ENCODE results near the gene SAP130. TPM values are rescaled to one million over a fixed set of nuclear protein-coding genes. Genes with fewer than 3 reads are reported as not detected.

Gene SAP130
- total and polyA plus RNA-seq, 2 of the 4 experiments (the other 2 are of a cell fraction) = 6.1 to 17.1 TPM

DNA sequence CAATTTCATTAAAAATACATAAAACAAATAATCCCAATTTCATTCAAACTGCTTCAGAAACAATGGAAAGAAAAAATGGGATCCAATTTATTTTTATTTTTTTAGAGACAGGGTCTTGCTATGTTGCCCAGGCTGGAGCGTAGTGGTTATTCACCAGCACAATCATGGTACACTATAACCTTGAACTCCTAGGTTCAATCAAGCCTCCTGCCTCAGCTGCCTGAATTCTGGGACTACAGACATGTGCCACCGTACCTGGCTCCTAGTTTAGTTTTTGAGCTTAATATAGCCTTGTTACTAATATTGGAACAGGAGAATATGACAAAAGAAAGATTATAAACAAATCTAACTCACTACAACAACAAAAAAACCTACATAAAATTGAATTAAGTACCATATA, 34.2 kb downstream of the SAP130 start:
- Histone ChIP-seq H3K14ac (replicated peaks; ENCODE audit: low read depth, low read length) (no peak overlapping the region), H2BK20ac (ENCODE audit: low read depth, low read length) (no peak overlapping the region), H2AFZ (replicated peaks; ENCODE audit: low read length, poor library complexity) (no peak overlapping the region), H3K9me1 (ENCODE audit: insufficient read depth, low read length) (peaks cover 3% of the 10 kb centered on the region; the same call in 1 of the 2 replicates), H3K18ac (ENCODE audit: low read depth, low read length) (no peak overlapping the region), H3K4ac (ENCODE audit: low read depth, low read length) (no peak overlapping the region), H3K4me3 (ENCODE audit: insufficient read depth, low read depth, low read length) (no peak overlapping the region), H3K79me1 (ENCODE audit: low read depth in 1 of 2, low read length in 2 of 2) (peaks cover 0 to 4% of the 10 kb centered on the region in 2 experiments; a peak in 1 of 4 replicates), H4K20me1 (ENCODE audit: insufficient read depth, low read length) (no peaks in the 10 kb centered on the region), H4K91ac (ENCODE audit: insufficient read depth, low read depth, low read length) (no peak overlapping the region), H3K4me2 (ENCODE audit: low read depth, low read length) (no peak overlapping the region), H3K9me3 (ENCODE audit: control insufficient read depth, insufficient read depth, low read length) (no peaks in the 10 kb centered on the region), H3K9ac (ENCODE audit: low read depth, low read length) (no peak overlapping the region), H3K36me3 (ENCODE audit: control insufficient read depth, insufficient read depth, low read length) (peaks cover 28% of the 10 kb centered on the region), H2BK5ac (ENCODE audit: low read depth, low read length, poor library complexity, severe bottlenecking) (no peak overlapping the region), H2AK9ac (replicated peaks; ENCODE audit: low read depth, low read length, poor library complexity) (no peak overlapping the region), H3K23ac (ENCODE audit: low read depth, low read length) (no peak overlapping the region), H2BK15ac (ENCODE audit: low read depth, low read length) (no peak overlapping the region), H2AK5ac (ENCODE audit: low read depth, low read length) (no peak overlapping the region), H4K5ac (ENCODE audit: low read depth, low read length) (no peak overlapping the region), H4K8ac (ENCODE audit: low read depth in 2 of 2, low read length in 2 of 2) (no peak overlapping the region), H3K27ac (ENCODE audit: insufficient read depth, low read length) (no peak overlapping the region), H3K56ac (ENCODE audit: extremely low read depth, insufficient read depth, low read length) (no peak overlapping the region), H3K4me1 (ENCODE audit: control insufficient read depth, insufficient read depth, low read length) (no peaks in the 10 kb centered on the region), H3K27me3 (ENCODE audit: control insufficient read depth, insufficient read depth, low read length) (no peaks in the 10 kb centered on the region), H2BK120ac (ENCODE audit: low read depth, low read length) (no peak overlapping the region)
- intact Hi-C loops (cut with micrococcal nuclease) = no loop called here
- DNase-seq (no peak), ATAC-seq (ENCODE audit: low read depth) (no peak)
- dilution Hi-C loops (cut with HindIII; ENCODE audit: low sequenced_read_pairs, unreplicated experiment) = no loop called here
- ChIA-PET POLR2A (ENCODE audit: unreplicated experiment) (no interaction called here), CTCF (no interaction called here)
- BruUV-seq (replicated peaks) = no TSS peak
- in situ Hi-C loops (cut with MboI; ENCODE audit: low sequenced_read_pairs) = loop anchor here (25.0 kb wide), 1 partner anchor 706 kb away; the partner anchor contains the start of gene ERCC3
- TF ChIP-seq RAD21 (IDR thresholded peaks at IDR 0.05; ENCODE audit: low read length) = no peak
- no peak for TF ChIP-seq NFE2L2 (IDR thresholded peaks at IDR 0.05; ENCODE audit: low read depth, low read length)
- no peak for TF ChIP-seq FOS (IDR thresholded peaks at IDR 0.05; ENCODE audit: low read depth, low read length)
- TF ChIP-seq CHD1 (IDR thresholded peaks at IDR 0.05; ENCODE audit: low read depth, low read length) = no peak
- no peak for TF ChIP-seq CEBPB (IDR thresholded peaks at IDR 0.05; ENCODE audit: low read depth, low read length)
- no peak for TF ChIP-seq MAZ (IDR thresholded peaks at IDR 0.05; ENCODE audit: borderline replicate concordance, low read depth, low read length)
- no peak for TF ChIP-seq RCOR1 (IDR thresholded peaks at IDR 0.05; ENCODE audit: insufficient replicate concordance, low read length)
- no peak for TF ChIP-seq SMC3 (IDR thresholded peaks at IDR 0.05; ENCODE audit: low read depth, low read length)
- WGBS, 2 experiments (ENCODE audit: extremely low coverage in 2 of 2, insufficient read length in 1 of 2) = no CpG with 5 or more reads among the region's 2 CpGs

Measured in IMR-90 (cell line).